Measurements from ENCODE around the gene MXD4.
A peak's percentile ranks its signal among the peaks of the same experiment; 100 is the strongest.

Gene MXD4

GRCh38 chr4:2264481-2265041 lies 2.7 kb upstream of the MXD4 start:
- no peaks in the 10 kb centered on the region for H3K9me3 Mint-ChIP-seq
- ATAC-seq = no peak

GRCh38 chr4:2263926-2264321 lies 2.0 kb upstream of the MXD4 start:
- Mint-ChIP-seq H3K27ac (peak overlapping the region; percentile 85), H3K9me3 (no peaks in the 10 kb centered on the region), H3K27me3 (no peaks in the 10 kb centered on the region), H3K4me1 (peaks cover 11% of the 10 kb centered on the region), H3K36me3 (no peaks in the 10 kb centered on the region), H3K4me3 (peak overlapping the region; percentile 75)
- no peak for ATAC-seq

More at GRCh38 chr4:2264481-2265041, 2.7 kb upstream of the MXD4 start:
- peaks cover 11% of the 10 kb centered on the region for H3K4me1 Mint-ChIP-seq
- no peak overlapping the region for H3K4me3 Mint-ChIP-seq
- no peaks in the 10 kb centered on the region for H3K27me3 Mint-ChIP-seq
- peak overlapping the region; percentile 85 for H3K27ac Mint-ChIP-seq
- H3K36me3 Mint-ChIP-seq = no peaks in the 10 kb centered on the region

- Mint-ChIP-seq H3K36me3 (no peaks in the 10 kb centered on the region), H3K27ac (peak overlapping the region; percentile 85), H3K27me3 (no peaks in the 10 kb centered on the region), H3K4me1 (peaks cover 13% of the 10 kb centered on the region), H3K9me3 (no peaks in the 10 kb centered on the region), H3K4me3 (peak overlapping the region; percentile 75)
- ATAC-seq = no peak
Measured at GRCh38 chr4:2262944-2263250, 988 bp upstream of the MXD4 start.

GRCh38 chr4:2262145-2262943 lies 435 bp upstream of the MXD4 start:
- no peaks in the 10 kb centered on the region for H3K27me3 Mint-ChIP-seq
- peak overlapping the region; percentile 85 for H3K27ac Mint-ChIP-seq

GRCh38 chr4:2261110-2261852 lies 628 bp downstream of the MXD4 start:
- peak; percentile 45 for ATAC-seq
- Mint-ChIP-seq H3K4me1 (peaks cover 29% of the 10 kb centered on the region), H3K9me3 (no peaks in the 10 kb centered on the region), H3K36me3 (no peaks in the 10 kb centered on the region), H3K27ac (peak overlapping the region; percentile 85), H3K27me3 (no peaks in the 10 kb centered on the region), H3K4me3 (peak overlapping the region; percentile 83)

More at GRCh38 chr4:2262145-2262943, 435 bp upstream of the MXD4 start:
- Mint-ChIP-seq H3K36me3 (no peaks in the 10 kb centered on the region), H3K4me3 (peak overlapping the region; percentile 75), H3K9me3 (no peaks in the 10 kb centered on the region), H3K4me1 (peaks cover 18% of the 10 kb centered on the region)
- ATAC-seq = peak; percentile 96

- H3K36me3 Mint-ChIP-seq = no peaks in the 10 kb centered on the region
- no peaks in the 10 kb centered on the region for H3K9me3 Mint-ChIP-seq
- H3K27me3 Mint-ChIP-seq = no peaks in the 10 kb centered on the region
- H3K4me3 Mint-ChIP-seq = peak overlapping the region; percentile 83
- peaks cover 29% of the 10 kb centered on the region for H3K4me1 Mint-ChIP-seq
- no peak for ATAC-seq
- H3K27ac Mint-ChIP-seq = peak overlapping the region; percentile 53
Measured at GRCh38 chr4:2260344-2261109, 1.4 kb downstream of the MXD4 start.

GRCh38 chr4:2259541-2260343 lies 2.2 kb downstream of the MXD4 start:
- H3K27me3 Mint-ChIP-seq = no peaks in the 10 kb centered on the region
- H3K4me3 Mint-ChIP-seq = no peak overlapping the region
- ATAC-seq = no peak
- H3K9me3 Mint-ChIP-seq = no peaks in the 10 kb centered on the region
- peaks cover 29% of the 10 kb centered on the region for H3K4me1 Mint-ChIP-seq
- H3K27ac Mint-ChIP-seq = no peak overlapping the region
- peaks cover 4% of the 10 kb centered on the region for H3K36me3 Mint-ChIP-seq

- Mint-ChIP-seq H3K4me1 (peaks cover 27% of the 10 kb centered on the region), H3K36me3 (peaks cover 11% of the 10 kb centered on the region), H3K9me3 (no peaks in the 10 kb centered on the region), H3K4me3 (no peak overlapping the region), H3K27ac (no peak overlapping the region), H3K27me3 (no peaks in the 10 kb centered on the region)
- no peak for ATAC-seq
Measured at GRCh38 chr4:2259036-2259540, 2.8 kb downstream of the MXD4 start.

GRCh38 chr4:2258091-2259035 lies 3.5 kb downstream of the MXD4 start:
- Mint-ChIP-seq H3K9me3 (no peaks in the 10 kb centered on the region), H3K36me3 (peaks cover 15% of the 10 kb centered on the region), H3K27ac (peak overlapping the region; percentile 79), H3K27me3 (no peaks in the 10 kb centered on the region), H3K4me1 (peaks cover 20% of the 10 kb centered on the region), H3K4me3 (no peak overlapping the region)
- ATAC-seq = no peak

- no peak for ATAC-seq
- Mint-ChIP-seq H3K4me1 (peaks cover 18% of the 10 kb centered on the region), H3K27me3 (no peaks in the 10 kb centered on the region), H3K36me3 (peaks cover 15% of the 10 kb centered on the region), H3K4me3 (peak overlapping the region; percentile 19), H3K27ac (peak overlapping the region; percentile 79), H3K9me3 (no peaks in the 10 kb centered on the region)
Measured at GRCh38 chr4:2257361-2258081, 4.4 kb downstream of the MXD4 start.

- peak overlapping the region; percentile 19 for H3K4me3 Mint-ChIP-seq
- ATAC-seq = peak; percentile 13
- no peaks in the 10 kb centered on the region for H3K9me3 Mint-ChIP-seq
- peaks cover 18% of the 10 kb centered on the region for H3K4me1 Mint-ChIP-seq
- H3K27me3 Mint-ChIP-seq = no peaks in the 10 kb centered on the region
- H3K36me3 Mint-ChIP-seq = peaks cover 20% of the 10 kb centered on the region
- H3K27ac Mint-ChIP-seq = peak overlapping the region; percentile 79
Measured at GRCh38 chr4:2256781-2257191, 5.1 kb downstream of the MXD4 start.

- H3K9me3 Mint-ChIP-seq = no peaks in the 10 kb centered on the region
- H3K27ac Mint-ChIP-seq = peak overlapping the region; percentile 79
- peaks cover 18% of the 10 kb centered on the region for H3K4me1 Mint-ChIP-seq
- no peak for ATAC-seq
- H3K4me3 Mint-ChIP-seq = no peak overlapping the region
- peaks cover 25% of the 10 kb centered on the region for H3K36me3 Mint-ChIP-seq
- H3K27me3 Mint-ChIP-seq = no peaks in the 10 kb centered on the region
Measured at GRCh38 chr4:2256156-2256731, 5.7 kb downstream of the MXD4 start.
